Camera-type eye (tissue), 1 donor: ENCODE results near the gene FBXO42. TPM values are rescaled to one million over a fixed set of nuclear protein-coding genes. Genes with fewer than 3 reads are reported as not detected.

ENCODE experiments used
- total RNA-seq: library from RNA; depleted of rRNA; stranded (reverse); fragments of >200 nt; gene quantifications from one replicate; pipeline ENCODE4 v1.2.3, GENCODE V29; 2014

Gene FBXO42
- total RNA-seq = 35.8 TPM

DNA sequence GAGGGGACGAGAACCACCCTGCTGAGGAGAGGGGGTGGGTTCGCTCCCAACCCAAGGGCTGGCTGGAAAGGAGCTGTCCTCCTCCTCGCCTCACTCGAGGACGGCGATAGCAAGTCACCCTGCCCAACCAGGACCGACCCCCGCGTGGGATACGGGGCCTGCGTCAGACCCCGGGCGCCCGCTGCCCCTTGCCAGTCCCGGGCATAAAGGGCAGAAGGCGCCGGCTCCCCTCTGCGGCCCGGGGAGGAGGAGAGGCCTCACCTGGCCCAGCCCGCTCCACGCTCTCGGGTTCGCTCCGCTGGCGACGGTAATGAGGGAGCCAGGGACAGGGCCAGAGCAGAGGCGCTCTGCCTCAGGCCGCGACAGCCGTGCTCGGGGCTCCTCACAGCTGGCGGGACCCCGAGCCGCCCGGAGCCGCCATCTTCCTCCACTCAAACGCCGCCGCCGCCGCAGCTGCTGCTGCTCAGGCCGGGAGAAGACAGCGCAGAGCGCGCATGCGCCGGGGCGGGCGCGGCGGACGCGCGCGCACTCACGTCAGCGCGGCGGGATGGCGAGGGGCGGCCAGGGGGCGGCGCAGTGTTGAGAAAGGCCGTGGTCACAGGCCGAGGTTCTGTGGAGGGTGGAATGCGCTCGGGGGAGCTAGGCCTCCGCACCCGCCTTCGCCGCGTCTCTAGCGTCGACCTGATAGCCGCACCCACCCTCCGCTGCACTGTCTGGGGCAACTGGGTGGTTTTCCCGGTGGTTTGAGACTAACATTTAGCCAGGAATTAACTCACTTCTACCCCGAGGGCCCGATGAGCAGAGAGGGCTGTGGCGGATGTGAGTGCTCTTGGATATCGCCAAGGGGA, at the start of gene FBXO42:
Gene FBXO42, minus strand, starts transcription at position 487 of the 848 bp plus-strand sequence. CDS start 37,062 bp downstream, outside the sequence.

DNA sequence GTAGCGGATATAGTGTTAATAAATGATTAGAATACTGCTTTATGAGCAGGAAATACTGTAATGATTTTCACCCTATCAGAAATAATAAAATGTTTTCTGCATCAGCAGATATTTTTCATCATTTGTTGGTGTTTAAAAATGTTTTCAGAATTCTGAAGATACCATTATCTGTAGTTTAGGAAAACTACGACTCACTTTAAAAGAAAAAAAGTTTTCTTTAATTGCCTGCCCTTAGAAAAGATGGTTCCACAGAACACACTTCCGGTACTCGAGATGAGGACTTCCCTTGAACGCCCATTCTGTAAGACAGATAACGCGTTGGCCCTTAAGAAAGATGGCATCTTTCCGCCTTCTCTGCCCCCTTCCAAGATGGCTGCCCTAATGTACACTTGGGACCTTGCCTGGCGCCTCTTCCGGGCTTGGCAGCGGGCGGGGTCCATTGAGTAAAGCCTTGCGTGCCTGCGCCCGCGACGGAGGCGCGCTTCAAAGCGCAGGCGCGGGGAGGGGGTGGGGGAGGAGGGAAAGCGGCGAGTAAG, 14.5 kb upstream of the FBXO42 start, which contains the start of gene SZRD1:
Gene SZRD1, plus strand, starts transcription at position 521 of the 536 bp plus-strand sequence. CDS start 16 bp downstream, outside the sequence.

DNA sequence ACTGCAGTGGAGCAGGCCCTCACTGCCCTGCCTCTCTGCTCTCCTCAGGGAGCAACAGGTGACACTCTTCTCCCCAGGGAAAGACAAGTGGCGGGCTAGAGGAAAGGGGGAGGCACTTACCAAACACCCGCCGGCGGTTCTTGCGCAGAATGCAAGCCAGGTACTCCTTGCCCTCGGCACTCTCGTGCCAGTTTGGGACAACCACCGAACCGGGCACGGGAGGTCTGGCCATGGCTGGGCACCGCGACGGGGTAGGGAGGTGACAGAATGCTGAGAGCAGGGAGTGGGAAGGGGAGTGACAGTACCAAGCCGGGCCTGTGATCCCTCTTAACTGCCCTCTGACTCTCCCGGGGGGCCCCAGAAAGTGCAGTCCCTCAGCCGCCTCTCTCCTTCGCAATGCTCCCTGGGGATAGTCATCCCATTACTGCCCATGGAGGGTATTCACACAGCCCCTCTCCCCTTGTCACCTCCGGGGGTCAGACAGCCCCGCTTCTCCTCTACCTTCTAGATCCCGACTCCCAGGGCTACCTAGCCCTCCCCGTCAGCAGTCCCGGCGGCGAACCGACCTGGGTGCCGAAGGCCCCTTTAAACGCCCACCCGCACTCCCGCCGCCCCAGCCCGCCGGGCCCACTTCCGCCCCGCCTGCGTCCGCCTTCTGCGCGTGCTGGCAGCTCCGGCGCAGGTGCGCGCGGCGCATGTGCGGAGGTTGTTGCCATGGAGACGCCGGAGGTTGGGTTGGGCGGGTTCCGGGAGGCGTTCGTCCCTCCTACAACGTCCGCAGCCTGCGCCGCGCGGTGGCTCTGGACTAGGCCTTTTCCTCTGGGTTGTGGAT, 115.6 kb downstream of the FBXO42 start, which contains the start of gene CPLANE2:
Gene CPLANE2, minus strand, starts transcription at position 673 of the 832 bp plus-strand sequence. Its CDS starts 441 bp downstream, at position 232.

DNA sequence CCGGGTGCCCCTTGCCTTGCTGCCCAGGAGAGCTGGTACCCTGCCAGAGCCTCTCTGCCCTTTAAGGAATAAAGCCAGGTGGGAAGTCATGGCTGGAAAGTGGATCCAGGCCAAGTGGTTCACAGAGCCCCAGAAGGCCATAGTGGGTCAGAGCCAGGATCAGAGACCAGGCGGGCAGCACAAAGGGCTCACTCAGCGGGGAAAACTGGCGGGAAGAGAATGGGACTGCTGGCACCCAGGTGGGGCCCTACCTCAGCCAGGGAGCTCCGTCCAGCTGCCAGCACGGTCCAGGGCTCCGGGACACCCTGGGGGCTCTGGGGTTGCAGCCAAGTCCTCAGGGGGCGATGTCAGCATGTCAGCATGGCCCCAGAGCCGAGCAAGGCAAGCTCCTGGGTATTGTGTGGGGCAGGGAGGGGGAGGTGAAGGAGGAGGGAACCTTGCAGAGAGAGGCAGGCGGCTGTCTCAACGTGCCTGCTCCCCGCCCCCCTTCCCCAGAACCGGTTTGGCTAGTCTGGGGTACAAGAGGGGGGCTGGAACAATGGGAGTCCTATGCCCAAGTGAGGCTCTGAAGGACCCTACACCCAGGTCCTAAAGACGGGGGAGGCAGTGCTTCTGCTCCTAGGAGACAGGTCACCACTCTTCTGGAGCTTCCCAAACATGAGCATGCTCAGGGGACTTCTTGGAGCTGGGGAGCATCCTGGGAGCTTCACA, 139.9 kb downstream of the FBXO42 start, which contains the start of gene ARHGEF19:
Gene ARHGEF19, minus strand, starts transcription at position 402 of the 711 bp plus-strand sequence. CDS start 3,598 bp downstream, outside the sequence.

Other genes starting within 250 kb of the FBXO42 start
- 84.2 TPM for gene EPHA2, start 196.4 kb downstream of the FBXO42 start, total RNA-seq
- 12.5 TPM for gene ARHGEF19, start 139.8 kb downstream of the FBXO42 start, total RNA-seq
- 8.9 TPM for gene CPLANE2, start 115.3 kb downstream of the FBXO42 start, total RNA-seq
- gene SZRD1, start 14.8 kb upstream of the FBXO42 start, total RNA-seq = 32.4 TPM
- not detected for gene SPATA21, start 84.9 kb upstream of the FBXO42 start, total RNA-seq
- gene NECAP2, start 88.2 kb upstream of the FBXO42 start, total RNA-seq = 48.2 TPM
- under 0.01 TPM for gene RNU1-1, start 161.8 kb upstream of the FBXO42 start, total RNA-seq